GM12801 (cell line): ENCODE results near the gene MBP.

Experiments
- CTCF ChIP-seq: IDR thresholded peaks from one replicate; pipeline ENCODE4 v1.5.1; 2011; ENCODE audit warnings: control low read depth; ENCODE audit not compliant: insufficient read length; ENCODE audit errors: extremely low read depth

MBP gene

DNA sequence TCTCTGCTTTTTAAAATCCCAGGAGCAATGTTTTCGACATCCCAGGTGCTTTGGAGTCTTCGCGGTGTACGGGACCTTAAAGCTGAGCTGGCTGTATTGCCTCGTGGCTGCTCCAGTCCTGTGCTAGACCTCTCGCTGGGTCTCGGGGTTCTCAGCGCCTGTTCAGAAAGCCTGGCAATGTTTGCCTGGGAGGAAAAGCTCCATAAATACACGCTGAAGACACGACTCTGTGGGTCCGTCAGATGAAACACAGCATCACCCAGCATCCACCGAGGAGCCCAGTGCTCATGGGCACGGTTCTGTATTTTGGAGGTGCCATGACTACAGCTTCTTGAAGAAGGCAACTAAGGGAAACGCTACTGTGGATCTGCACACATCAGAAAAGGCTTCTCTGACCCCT lies 21.6 kb downstream of the MBP start:
- no peak for TF ChIP-seq CTCF

DNA sequence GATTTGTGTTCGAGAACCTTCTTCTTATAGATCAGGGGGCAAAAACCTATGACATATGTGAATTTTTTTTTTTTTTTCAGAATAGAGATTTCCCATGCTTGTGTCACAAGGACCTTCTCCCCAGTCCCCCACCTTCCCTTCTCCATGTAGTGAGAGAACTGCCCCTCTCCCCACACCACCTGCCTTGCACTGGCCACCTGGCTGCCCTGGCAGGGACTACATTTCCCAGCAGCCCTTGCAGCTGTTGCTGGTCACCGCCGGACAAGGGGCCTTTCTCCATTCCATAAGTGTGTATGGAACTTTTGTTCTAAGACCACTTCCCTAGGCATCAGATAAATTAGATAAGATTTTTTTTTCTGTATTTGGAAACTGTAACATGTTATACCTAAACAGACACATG lies 22.2 kb downstream of the MBP start:
- no peak for TF ChIP-seq CTCF

GRCh38 chr18:77109648-77110019 lies 22.9 kb downstream of the MBP start:
- no peak for TF ChIP-seq CTCF

DNA sequence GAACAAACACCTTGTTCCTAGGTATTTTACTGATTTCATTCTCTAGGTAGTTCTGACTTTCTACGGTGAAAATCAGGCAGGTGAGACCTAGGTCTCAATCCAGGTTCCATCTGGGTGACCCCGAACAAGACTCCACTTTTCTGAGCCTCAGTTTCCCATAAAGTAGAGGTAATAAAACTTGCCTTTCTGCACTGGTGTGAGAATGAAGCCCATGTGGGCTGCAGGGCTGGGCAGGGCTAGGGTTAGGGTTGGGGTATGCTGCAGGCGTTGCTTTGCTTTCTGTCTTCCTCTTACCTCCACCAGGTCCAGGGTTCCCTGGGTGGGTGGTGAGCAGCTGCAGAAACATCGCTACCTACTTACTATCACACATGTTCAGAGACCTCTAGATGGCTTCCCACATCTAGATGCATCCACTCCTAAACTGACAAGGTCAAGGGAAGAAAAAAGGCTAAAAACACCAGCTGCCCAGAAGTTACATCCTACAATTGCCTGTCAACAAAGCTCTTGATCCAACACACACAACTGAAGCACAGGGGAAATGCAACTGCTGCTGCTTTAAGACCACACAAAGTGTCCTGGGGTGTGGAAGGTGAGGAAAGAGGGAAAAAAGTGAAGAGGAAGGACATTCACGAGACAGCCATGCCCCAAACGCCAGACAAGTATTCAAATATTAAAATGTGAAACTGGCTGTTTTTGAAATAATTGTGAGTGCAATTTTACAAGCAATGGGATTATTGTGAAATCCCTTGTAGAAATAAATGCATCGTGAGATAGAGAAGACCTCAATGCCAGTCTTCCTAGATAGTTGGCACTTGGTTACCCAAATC lies 23.5 kb downstream of the MBP start:
- TF ChIP-seq CTCF: no peak

GRCh38 chr18:77108001-77108692 lies 24.4 kb downstream of the MBP start:
- TF ChIP-seq CTCF: no peak

- no peak for TF ChIP-seq CTCF
Observed at GRCh38 chr18:77107292-77107691, 25.3 kb downstream of the MBP start.

DNA sequence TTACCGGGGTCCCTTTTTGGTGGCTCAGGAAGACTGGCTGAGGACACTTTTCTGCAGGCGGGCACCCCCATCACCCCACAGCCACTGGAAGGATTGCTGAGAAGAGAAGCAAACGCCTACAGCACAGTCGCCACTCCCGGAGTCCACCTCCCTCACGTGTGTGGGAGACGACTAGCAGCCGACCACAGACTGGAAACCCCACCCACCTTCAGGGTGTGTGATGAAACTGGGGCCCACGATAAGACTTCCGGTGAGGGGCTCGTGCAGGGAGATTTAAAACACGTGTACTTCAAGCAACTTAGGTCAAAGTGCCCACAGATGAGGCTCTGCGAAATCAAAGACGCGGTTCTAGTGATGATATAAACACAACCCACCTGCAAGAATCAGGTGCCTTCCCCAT lies 26.3 kb downstream of the MBP start:
- no peak for TF ChIP-seq CTCF
